ENCODE data around the gene TMEM45A. TPM values are rescaled to one million over a fixed set of nuclear protein-coding genes. Genes with fewer than 3 reads are reported as not detected.

Gene TMEM45A
- total RNA-seq, 4 donors from 2014 or later, result 9.4 to 36.5 (median 14.0) TPM

- peaks cover 0 to 12% (median 0%) of the 10 kb centered on the region in 4 donors for H3K9me3 ChIP-seq
- no peak overlapping the region for H3K27ac ChIP-seq
- DNase-seq (ENCODE audit: low spot score in 2 of 2), result peak in 1 of 2 donors; percentile 51
- H3K4me1 ChIP-seq, result peaks cover 0 to 3% (median 0%) of the 10 kb centered on the region in 4 donors
- H3K27me3 ChIP-seq, result no peaks in the 10 kb centered on the region
- WGBS, 2 donors, result 1% methylated on average over 3 of the region's 3 CpGs
- H3K36me3 ChIP-seq, result no peaks in the 10 kb centered on the region
- TF ChIP-seq CTCF (IDR thresholded peaks at IDR 0.05) (peak; percentile 45 to 73 (median 57)), EP300 (IDR thresholded peaks at IDR 0.05) (no peak)
- H3K4me3 ChIP-seq, result no peak overlapping the region
Measured at GRCh38 chr3:100463002-100463401, 29.4 kb upstream of the TMEM45A start.

- peaks cover 0 to 13% (median 0%) of the 10 kb centered on the region in 4 donors for H3K9me3 ChIP-seq
Measured at GRCh38 chr3:100463646-100464155, 28.7 kb upstream of the TMEM45A start.

GRCh38 chr3:100465892-100466777, 26.3 kb upstream of the TMEM45A start:
- 67 to 71% methylated on average over 3 of the region's 3 CpGs for WGBS, 2 donors
- no peak for DNase-seq (ENCODE audit: low spot score in 2 of 2)

More at GRCh38 chr3:100463646-100464155, 28.7 kb upstream of the TMEM45A start:
- TF ChIP-seq EP300 (IDR thresholded peaks at IDR 0.05) (no peak), CTCF (IDR thresholded peaks at IDR 0.05) (no peak), POLR2A (IDR thresholded peaks at IDR 0.05) (no peak)
- Histone ChIP-seq H3K4me1 (peaks cover 0 to 3% (median 0%) of the 10 kb centered on the region in 4 donors), H3K36me3 (no peaks in the 10 kb centered on the region), H3K4me3 (no peak overlapping the region), H3K27ac (no peak overlapping the region), H3K27me3 (no peaks in the 10 kb centered on the region)
- DNase-seq (ENCODE audit: low spot score in 2 of 2), result no peak
- WGBS, 2 donors, result 74 to 80% methylated on average over 3 of the region's 3 CpGs

GRCh38 chr3:100467133-100467532, 25.3 kb upstream of the TMEM45A start:
- H3K36me3 ChIP-seq, result no peaks in the 10 kb centered on the region
- 91 to 100% methylated on average over 1 of the region's 1 CpG for WGBS, 2 donors
- peaks cover 0 to 3% (median 0%) of the 10 kb centered on the region in 4 donors for H3K4me1 ChIP-seq
- peaks cover 0 to 13% (median 0%) of the 10 kb centered on the region in 4 donors for H3K9me3 ChIP-seq
- H3K27ac ChIP-seq, result no peak overlapping the region
- no peak overlapping the region for H3K4me3 ChIP-seq
- no peak for DNase-seq (ENCODE audit: low spot score in 2 of 2)
- no peak for TF ChIP-seq CTCF (IDR thresholded peaks at IDR 0.05)
- no peak for TF ChIP-seq EP300 (IDR thresholded peaks at IDR 0.05)
- TF ChIP-seq POLR2A (IDR thresholded peaks at IDR 0.05), result no peak
- H3K27me3 ChIP-seq, result no peaks in the 10 kb centered on the region

More at GRCh38 chr3:100465892-100466777, 26.3 kb upstream of the TMEM45A start:
- no peak for TF ChIP-seq POLR2A (IDR thresholded peaks at IDR 0.05)
- TF ChIP-seq CTCF (IDR thresholded peaks at IDR 0.05), result no peak
- no peak for TF ChIP-seq EP300 (IDR thresholded peaks at IDR 0.05)
- Histone ChIP-seq H3K4me3 (no peak overlapping the region), H3K4me1 (peaks cover 0 to 3% (median 0%) of the 10 kb centered on the region in 4 donors), H3K27ac (no peak overlapping the region), H3K36me3 (no peaks in the 10 kb centered on the region), H3K9me3 (peaks cover 0 to 13% (median 0%) of the 10 kb centered on the region in 4 donors), H3K27me3 (no peaks in the 10 kb centered on the region)

GRCh38 chr3:100468676-100469075, 23.7 kb upstream of the TMEM45A start:
- no peaks in the 10 kb centered on the region for H3K27me3 ChIP-seq
- H3K4me1 ChIP-seq, result peaks cover 0 to 3% (median 0%) of the 10 kb centered on the region in 4 donors
- 92 to 97% methylated on average over 2 of the region's 2 CpGs for WGBS, 2 donors
- H3K9me3 ChIP-seq, result peaks cover 0 to 13% (median 0%) of the 10 kb centered on the region in 4 donors
- no peak overlapping the region for H3K27ac ChIP-seq
- no peak for DNase-seq (ENCODE audit: low spot score in 2 of 2)
- no peaks in the 10 kb centered on the region for H3K36me3 ChIP-seq
- H3K4me3 ChIP-seq, result no peak overlapping the region
- no peak for TF ChIP-seq EP300 (IDR thresholded peaks at IDR 0.05)
- no peak for TF ChIP-seq CTCF (IDR thresholded peaks at IDR 0.05)
- no peak for TF ChIP-seq POLR2A (IDR thresholded peaks at IDR 0.05)

Measured in tibial nerve (tissue), 4 donors.